ENCODE measurements around the gene PKDCC.
A peak's percentile ranks its signal among the peaks of the same experiment; 100 is the strongest.

The PKDCC gene, protein sequence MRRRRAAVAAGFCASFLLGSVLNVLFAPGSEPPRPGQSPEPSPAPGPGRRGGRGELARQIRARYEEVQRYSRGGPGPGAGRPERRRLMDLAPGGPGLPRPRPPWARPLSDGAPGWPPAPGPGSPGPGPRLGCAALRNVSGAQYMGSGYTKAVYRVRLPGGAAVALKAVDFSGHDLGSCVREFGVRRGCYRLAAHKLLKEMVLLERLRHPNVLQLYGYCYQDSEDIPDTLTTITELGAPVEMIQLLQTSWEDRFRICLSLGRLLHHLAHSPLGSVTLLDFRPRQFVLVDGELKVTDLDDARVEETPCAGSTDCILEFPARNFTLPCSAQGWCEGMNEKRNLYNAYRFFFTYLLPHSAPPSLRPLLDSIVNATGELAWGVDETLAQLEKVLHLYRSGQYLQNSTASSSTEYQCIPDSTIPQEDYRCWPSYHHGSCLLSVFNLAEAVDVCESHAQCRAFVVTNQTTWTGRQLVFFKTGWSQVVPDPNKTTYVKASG

DNA sequence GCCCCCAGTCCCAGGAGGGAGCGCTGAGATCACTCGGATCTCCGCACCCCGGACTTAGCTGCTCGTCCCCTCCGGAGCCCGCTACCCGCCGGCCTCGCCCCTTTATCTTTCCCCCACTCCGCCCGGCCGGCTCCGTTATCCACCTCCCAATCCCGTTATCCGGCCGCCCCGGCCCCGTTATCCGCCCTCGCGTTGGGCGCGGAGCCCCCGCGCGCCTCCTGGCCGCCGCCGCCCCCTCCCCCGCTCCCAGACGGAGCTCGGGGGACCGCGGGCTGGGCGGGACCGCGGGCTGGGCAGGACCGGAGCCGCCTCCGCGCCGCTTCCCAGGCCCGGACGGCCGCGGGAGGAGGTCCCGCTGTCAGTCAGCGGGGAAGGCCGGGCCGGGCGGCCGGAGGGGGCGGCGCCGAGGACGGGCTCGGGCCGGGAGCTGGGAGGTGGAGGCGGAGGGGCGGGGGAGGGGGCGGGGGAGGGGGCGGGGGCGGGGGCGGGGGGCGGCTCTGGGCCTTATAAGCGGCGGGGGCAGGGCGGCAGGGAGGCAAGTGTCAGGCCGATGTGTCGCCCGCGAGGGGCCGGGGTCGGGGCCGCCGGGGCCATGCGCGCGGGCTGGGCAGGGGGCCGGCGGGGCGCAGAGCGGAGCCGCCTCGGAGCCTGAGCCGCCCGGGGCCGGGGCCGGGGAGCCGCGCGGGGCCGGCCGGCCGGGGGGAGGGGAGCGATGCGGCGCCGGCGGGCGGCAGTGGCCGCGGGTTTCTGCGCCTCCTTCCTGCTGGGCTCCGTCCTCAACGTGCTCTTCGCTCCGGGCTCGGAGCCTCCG is at the start of gene PKDCC:
PKDCC (plus strand) TSS at position 534 of the 811 bp plus-strand sequence; CDS start at position 713, 179 bp downstream.
- no peak for DNase-seq

DNA sequence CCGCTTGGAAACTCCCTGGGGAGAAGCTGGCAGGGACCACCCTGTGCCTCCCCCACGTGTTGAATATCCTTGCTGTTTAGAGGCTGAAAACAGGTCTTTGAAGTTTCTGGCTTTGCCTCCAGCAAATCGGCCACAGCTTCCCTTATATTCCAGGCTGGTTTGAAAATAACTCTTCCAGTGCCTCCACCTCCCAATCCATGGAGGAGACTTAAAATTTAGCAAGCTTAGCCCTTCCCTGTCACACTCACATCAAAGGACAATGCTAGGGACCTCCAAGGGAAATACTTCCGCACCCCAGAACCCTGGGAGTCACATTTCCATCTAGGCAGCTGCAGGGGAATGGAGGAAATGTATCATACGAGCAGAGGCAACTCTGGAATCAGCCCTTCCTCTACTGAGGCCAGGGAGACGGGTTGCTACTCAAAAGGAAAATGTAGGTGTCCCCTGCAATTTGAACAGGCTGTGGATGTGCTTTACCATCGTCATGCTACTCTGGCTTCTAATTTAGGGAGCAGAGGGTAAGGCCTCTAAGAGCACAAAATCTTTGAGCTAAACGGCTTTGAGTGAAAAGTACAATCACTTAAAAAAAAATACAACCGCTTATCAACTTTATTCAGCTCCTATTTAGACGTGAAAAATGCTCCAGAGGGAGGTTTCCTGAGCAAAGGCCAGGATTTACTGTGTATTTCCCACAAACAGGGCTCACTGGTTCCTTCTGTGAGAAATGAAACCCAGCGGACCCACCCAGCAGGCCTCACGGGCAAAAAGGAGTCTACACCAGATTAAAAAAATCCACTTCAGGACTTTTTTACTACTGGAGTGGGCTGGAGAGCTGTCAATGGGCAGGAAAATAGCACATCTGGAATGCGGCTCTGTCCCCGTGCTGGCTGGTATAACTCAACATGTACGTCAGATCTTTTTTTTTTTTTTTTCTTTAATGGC is 49.4 kb upstream of the PKDCC start:
- no peak for DNase-seq

DNA sequence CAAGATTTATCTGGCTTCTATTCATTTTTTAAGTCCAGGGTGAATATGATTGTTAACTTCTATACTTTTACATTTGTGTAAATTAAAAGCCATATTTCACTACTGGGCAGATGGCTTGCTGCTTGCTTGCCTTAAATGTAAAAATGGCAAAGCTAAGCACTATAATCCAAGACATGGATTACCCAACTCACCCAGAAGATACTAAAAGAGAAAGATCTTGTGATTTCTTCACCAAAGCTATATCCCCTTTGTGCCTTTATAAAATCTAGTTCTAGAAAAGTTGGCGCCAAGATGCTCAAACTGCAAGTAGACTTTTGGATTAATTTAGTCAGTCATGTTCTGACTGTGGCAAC is 48.7 kb upstream of the PKDCC start:
- no peak for DNase-seq

DNA sequence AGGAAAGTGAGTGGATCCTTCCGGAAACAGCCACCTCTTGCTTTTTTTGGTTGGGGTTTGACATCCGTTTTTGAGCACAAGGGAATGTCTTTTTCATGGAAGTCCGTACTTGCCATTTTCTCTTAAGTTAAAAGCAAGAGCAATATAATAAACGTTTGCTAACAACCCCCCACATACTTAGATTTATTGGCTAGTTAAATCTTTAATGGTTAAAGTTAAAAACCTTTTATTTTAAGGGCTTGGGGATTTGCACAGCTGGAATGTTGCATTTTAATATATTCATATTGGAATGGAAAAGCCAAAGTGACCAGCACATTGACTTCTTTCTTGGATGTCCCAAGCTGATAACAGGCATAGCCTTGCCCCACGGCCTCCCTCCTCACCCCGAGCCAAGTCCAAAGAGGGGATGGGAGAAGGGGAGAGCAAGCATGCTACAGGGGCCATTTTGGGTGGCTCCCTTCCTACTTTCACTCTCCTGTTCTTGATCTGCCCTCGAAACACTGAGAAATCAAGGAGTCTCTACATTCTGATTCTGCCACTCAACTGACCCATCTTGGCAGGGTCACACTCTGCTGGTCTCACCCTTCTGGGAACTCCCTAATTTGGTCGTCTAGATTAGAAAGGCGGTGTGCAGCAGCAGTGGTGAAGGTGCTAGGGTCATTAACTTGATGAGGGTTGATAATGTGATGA is 48.1 kb upstream of the PKDCC start:
- DNase-seq = no peak

DNA sequence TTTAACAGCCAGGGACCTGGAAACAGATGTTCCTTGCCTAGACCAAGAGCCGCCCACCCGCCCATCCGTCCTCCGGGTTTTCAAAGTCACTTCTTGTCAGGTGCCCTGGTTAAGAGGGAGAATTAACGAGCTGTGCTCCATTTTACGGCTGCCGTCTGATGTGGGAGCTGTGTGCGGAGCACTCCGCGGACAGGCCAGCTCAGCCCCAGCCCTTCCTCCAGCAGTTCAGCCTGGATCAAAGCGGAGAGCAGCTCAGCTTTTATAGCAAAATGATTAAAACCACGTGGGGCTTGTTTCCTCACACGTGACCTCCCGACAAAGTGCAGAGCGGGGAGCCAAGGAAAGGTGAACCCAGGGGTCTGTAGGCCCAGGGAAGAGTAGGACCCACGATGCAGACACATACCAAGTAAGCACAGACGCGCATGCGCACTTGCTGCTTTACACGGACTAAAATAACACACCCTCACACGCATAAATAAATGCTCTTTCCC is 46.1 kb upstream of the PKDCC start:
- DNase-seq = no peak

DNA sequence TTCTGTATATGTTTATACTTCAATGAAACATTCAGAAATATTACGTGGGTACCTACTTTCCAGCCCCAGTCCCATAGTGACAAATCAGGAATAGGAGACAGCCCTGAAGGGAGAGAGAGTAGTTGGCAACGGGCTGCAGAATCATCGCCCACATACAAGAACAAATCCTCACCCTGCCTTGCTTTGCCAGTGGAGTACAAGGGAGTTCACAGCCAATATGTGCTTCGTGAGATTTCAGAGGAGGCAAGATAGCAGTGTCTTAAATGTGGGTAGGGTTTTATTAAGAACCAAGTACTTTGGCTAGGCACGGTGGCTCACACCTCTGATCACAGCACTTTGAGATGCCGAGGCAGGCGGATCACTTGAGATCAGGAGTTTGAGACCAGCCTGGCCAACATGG is 40.3 kb upstream of the PKDCC start:
- no peak for DNase-seq

DNA sequence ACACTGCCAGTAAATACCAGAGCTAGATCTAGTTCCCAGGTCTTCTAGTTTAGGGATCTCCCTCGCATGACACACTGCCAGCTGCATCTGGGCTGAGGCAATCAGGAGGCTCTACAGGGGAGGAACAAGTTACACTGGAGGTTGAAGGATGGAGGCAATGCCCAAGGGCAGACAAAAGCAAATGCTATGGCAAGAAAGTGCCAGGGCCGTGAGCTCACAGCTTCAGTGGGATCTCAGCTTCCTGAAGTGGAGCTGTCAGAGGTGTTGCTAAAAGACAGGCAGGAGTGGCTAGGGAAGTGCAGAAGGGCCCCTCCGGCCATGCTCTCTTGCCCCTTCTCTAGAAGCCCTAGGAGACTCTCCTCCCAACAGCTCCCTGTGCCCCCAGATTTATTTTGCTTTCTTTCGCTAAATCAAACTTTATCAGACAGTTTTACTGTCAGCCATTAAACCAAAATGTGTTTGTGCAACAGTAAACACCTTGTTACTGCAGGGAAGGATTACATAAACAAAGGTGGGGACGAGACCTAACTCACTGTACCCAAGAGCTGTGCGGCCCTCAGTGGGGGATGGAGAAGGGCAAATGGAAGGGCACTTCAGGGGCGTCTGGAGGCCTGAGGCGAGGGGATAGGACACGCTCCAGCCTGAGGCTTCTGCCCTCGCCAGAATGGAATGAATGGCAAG is 39.4 kb upstream of the PKDCC start:
- DNase-seq = no peak

DNA sequence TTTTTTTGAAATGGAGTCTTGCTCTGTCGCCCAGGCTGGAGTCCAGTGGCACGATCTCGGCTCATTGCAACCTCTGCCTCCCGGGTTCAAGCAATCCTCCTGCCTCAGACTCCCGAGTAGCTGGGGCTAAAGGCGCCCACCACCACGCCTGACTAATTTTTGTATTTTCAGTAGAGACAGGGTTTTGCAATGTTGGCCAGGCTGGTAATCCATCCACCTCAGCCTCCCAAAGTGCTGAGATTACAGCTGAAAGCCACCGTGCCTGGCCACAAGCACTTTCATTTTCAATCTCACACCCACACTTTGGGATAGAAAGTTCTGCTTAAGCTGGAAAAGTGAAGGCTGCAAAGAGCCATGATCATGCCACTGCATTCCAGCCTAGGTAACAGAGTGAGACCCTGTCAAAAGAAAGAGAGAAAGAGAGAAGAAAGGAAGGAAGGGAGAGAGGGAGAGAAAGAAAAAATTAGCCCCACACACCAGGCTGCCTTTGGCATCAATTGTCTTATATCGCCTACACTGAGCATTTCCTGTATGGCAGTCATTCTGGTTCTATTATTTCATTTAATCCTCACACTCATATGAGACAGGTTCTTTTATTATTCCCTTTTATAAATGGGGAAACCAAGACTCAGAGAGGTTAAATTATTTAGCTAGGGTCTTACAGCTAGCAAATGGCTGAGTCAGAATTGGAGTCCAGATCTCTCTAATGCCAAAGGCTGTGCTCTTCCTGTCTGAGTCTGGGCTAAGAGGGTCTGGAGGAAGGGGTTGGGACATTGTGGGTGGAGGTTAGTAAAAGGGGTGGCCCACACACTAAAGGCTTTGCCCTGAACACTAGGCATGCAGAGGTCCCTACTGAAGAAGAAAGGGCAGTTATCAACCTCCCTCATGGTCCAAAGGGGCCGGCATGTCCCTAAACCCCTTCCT is 37.9 kb upstream of the PKDCC start:
- DNase-seq = no peak

DNA sequence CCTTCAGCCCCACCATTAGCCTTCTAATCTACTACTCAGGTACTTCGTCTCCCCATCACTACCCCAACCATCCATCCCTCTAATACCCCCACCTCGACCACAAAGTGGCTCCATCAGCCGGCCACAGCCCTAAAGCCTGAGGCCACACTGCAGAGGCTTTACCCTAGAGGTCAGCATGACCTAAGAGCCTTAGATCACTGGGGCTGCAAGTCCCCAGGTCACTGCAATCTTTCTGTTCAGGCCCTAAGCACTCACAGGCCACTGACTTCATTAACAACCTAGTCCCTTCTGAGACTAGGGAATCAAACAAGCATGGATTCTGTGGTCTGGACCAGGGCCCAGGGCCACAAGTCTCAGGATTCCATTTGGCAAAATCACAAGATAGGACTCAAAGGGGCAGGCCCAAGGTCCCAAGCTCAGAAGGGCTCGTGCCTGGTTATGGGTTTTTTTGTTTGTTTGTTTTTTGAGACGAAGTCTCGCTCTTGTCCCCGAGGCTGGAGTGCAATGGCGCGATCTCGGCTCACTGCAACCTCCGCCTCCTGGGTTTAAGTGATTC is 37.0 kb upstream of the PKDCC start:
- DNase-seq = no peak

DNA sequence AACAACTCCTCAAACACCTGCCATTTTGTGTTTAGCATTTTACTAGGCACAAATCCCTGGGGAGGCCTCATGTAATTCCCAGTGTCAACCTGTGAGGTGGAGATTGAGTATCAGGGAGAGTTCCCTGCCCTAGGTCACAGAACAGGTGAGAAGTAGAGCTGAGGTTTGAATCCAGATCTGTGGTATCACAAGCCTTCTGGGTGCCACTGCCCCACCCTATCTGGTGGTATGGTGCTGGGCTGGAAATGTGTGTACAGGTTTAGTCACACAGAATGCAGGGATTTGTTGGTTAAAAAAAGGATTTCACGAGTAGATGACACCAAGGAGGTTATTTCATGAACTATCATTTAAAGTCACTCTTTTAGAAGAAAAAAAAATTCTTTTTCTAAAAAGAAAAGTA is 35.7 kb upstream of the PKDCC start:
- DNase-seq = no peak

DNA sequence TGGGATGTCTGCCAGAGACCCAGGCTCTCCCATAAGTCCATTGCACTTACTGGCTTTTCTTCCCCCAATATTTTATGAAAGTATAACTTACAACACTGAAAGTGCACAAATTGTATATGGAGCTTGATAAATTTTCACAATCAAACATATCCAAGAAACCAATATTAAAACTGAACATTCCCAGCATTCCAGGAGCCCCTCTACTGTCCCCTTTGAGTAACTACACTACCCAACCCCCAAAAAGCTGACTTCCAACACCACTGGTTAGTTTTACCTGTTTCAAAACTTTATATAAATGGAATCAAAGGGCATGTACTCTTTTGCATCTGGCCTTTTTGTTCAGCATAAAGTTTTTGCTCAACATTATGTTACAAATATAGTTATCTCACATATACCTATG is 35.2 kb upstream of the PKDCC start:
- no peak for DNase-seq

DNA sequence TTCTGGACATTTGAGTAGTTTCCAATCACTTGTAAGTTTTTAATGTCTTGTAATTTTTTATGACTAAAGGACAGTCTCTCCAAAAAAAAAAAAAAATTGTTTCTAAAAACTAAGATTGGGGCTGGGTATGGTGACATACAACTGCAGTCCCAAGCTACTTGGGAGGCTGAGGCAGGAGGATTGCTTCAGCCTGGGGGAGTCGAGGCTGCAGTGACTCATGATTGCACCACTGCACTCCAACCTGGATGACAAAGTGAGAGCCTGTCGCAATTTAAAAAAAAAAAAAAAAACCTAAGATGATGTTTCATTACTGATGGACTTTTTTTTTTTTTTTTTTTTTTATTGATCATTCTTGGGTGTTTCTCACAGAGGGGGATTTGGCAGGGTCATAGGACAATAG is 34.4 kb upstream of the PKDCC start:
- no peak for DNase-seq

DNA sequence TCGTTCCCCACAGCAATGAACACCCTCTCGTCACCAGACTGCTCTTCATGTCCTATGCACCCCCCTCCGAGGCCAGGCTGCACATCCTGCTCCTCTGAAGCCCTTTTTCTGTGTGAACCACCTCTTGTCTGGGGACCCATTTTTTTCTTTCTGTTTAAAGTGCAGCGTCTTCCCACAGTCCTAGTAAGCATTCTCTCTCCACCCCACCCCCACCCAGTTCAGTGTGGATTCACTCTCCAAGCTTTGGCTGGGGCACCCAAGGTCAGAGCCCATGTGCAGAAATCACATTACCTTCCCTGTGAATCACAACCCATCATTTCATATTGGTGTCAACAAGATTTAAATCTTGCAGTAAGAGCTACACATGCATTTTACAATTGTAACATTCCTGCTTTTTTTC is 26.4 kb upstream of the PKDCC start:
- DNase-seq = no peak

DNA sequence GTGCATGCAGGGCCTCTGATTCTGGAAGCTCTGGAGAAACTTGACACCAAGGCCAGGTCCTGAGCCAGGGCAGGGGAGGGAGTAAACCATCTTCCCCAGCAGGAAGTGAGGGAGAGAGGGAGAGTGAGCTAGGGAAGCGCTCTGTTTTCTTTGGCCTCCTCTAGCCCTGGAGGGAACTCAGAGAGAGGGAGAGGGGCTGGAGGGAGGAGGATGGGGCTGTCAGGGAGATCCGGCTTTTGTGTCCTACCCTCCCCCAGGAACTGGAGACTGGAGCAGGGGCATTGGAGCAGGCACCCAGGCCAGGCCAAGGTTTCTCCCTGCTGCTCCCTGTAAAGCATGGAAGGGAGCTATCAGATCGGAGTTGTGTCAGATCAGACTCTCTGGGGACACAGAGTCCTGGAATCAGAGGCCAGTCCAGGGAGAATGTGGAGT is 22.7 kb upstream of the PKDCC start:
- peak; percentile 39 for DNase-seq

DNA sequence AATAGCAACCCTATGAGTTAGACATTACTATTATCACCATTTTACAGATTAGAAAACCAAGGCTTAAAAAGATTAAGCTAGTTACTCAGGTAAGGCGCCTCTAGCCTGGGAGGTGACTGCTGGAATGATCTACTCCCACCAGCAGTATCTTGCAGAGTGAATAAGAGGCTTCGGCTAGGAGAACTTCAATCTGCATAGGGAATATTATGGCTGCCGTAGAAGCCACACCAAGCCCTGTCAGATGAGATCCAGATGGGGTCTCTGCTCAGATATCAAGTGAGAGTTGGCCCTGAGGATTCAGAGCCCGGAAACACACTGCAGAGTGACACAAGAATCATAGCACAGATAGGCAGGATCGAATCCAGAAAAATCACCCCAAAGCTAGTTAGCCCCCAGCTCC is 21.5 kb upstream of the PKDCC start:
- DNase-seq = no peak

DNA sequence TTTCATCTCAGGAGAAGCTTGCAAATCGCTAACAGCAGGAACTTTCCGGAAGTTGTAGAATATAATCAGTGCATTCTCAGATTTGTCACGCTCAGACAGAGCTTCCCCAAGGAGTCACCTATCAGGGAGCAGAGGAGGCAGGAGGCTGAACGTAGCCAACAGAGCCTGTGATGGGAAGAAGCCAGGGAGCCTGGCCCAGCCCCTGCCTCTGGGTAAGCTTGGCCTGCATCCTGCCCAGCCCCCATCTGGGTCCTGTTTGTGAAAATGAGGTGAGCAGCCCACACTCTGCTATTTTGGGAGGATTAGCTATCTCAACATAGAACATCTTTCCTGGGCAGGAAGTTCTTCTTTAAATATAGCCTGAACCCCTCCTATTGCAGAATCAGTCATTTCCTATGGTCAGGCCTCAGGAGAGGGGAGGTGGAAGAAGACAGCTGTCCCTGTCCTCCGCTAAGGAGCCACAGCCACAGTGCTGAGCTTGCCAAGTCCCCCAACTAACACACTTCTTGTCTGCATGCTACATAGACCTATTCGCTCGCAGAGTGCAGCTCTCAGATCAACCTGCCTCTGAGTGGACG is 19.2 kb upstream of the PKDCC start:
- DNase-seq = no peak

DNA sequence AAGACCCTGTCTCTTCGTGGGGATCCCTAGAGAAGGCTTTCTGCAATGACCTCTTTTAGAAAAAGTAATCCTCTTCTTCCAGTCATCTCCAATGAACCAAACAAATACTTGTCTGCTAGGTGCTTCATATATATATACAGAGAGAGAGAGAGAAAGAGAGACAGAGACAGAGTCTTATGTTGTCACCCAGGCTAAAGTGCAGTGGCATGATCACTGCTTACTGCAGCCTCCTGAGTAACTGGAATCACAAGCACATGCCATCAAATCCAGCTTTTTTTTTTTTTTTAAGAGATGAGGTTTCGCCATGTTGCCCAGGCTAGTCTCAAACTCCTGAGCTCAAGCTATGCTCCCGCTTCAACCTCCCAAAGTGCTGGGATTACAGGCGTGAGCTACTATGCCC is 18.6 kb upstream of the PKDCC start:
- no peak for DNase-seq

DNA sequence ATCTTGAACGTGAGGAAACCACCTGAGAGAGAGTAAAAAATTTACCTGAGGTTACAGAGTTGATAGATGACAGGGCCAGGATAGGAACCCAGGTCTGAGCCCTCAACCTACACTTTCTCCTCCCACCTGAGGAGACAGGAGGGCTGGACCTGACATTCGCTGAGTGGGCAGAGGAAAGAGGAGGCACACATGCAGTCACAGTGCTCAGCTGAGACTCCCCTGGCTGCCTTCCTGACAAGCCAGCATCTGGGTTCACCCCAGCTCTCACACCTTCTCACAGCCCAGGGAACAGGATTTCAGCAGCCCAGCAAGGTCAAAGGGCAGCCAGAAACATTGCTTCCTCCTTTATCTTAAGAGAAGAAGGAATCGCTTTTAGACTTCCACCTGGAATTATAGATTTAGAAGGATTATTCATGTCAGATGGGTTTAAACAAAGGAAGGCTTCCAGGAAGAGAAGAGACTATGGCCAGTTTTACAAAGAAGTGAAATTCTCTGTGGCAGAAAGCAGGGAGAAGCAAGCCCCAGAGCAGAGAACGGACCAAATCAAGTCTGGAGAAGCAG is 18.1 kb upstream of the PKDCC start:
- no peak for DNase-seq

DNA sequence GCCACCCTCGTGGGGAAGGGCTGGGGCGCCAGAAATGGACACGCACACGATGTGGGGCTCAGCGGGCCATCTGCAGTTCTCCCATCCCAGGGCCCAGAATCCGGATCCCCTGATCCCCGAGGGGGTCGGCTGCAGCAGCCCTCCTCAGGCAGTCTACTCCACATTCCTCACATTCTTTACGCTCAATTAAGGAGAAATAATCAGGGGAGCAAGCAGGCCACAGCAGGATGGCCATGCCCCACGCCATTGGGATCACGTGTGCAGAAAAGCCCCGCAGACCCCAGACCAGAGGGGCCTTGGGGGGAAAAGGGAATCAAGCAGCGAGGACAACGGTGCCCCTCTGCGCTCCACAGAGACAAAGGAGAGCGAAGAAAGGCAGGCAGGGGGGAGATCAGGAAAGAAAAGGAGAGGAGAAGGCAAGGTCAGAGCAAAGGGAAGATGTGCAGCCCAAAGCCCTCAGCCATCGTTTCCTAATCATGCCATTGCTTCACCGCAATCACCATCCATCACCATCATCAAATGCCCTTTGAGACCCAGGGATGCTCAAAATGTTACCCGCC is 17.5 kb upstream of the PKDCC start:
- DNase-seq = no peak
